AG04450 (cell line): ENCODE measurements around the gene TM9SF3. TPM values are rescaled to one million over a fixed set of nuclear protein-coding genes. Genes with fewer than 3 reads are reported as not detected.
A peak's percentile ranks its signal among the peaks of the same experiment; 100 is the strongest.

ENCODE experiments used
- CTCF ChIA-PET: fragments of 300-600, 350-600 bp; formaldehyde crosslinking; extraction: SDS; loops from one replicate; lab custom pipeline; 2022; ENCODE audit warnings: antibody characterized with exemption, inconsistent platforms; lab: Charles Lee
- POLR2A ChIA-PET: fragments of 350-600 bp; formaldehyde crosslinking; extraction: SDS; loops from one replicate; lab custom pipeline; 2021; ENCODE audit warnings: antibody characterized with exemption, inconsistent platforms; lab: Yijun Ruan, JAX
- DNase-seq: peaks from one replicate; pipeline ENCODE4 v3.0.0-alpha.2; 2011; ENCODE audit warnings: low read depth, low spot score
- H3K27ac ChIP-seq: one replicate; pipeline ENCODE4 v1.5.1; 2012; ENCODE audit warnings: low read depth, low read length, control low read depth
- H3K27me3 ChIP-seq: one replicate; pipeline ENCODE4 v1.6.0; 2012; ENCODE audit warnings: low read length; ENCODE audit not compliant: control insufficient read depth, insufficient read depth
- H3K4me3 ChIP-seq: 2 replicates; pipeline ENCODE4 v1.5.1; 2011; ENCODE audit warnings: mild to moderate bottlenecking, low read depth, low read length, control low read depth
- H3K9me3 ChIP-seq: 2 replicates; pipeline ENCODE4 v1.5.1; 2012; ENCODE audit warnings: low read length; ENCODE audit not compliant: control insufficient read depth, insufficient read depth
- CTCF ChIP-seq: IDR thresholded peaks from 2 replicates; pipeline ENCODE4 v1.5.1; 2011; ENCODE audit warnings: low read depth, low read length, control low read depth, inconsistent platforms
- polyA plus RNA-seq: library from polyadenylated mRNA; depleted of rRNA; stranded (reverse); fragments of >200 nt; gene quantifications from 2 replicates; pipeline ENCODE4 v1.2.3, GENCODE V29; 2011

Gene TM9SF3
- polyA plus RNA-seq, 1 experiment: 90.7 TPM

GRCh38 chr10:96626795-96627194 is 40.0 kb upstream of the TM9SF3 start:
- no peak for DNase-seq
- ChIA-PET CTCF (no interaction called here), POLR2A (no interaction called here)
- 0 out of 2 replicates have a peak, but pooled peaks have one; percentile 6 for TF ChIP-seq CTCF
- no peaks in the 10 kb centered on the region for H3K9me3 ChIP-seq
- no peak overlapping the region for H3K4me3 ChIP-seq
- H3K27me3 ChIP-seq: peaks cover 2% of the 10 kb centered on the region
- H3K27ac ChIP-seq: no peak overlapping the region

DNA sequence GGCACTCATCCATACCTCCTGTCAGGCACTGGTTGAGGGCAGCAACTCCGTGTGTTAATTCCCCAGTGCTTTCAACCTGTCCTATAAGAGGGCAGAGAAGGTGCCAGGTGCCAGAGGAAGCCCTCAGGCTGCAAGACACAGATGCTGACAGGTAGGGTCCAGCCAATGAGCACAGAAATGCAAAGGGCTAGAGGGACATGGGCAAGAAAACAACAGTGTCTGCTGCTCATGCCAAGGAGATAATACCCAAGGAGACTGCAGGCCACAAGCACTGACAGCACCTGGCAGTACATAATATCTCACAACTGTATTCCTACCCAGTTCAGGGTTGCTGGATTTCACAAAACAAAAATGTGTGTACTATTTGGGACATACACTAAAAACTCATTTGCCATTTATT is 38.4 kb upstream of the TM9SF3 start:
- ChIA-PET POLR2A (no interaction called here), CTCF (no interaction called here)
- H3K27ac ChIP-seq: no peak overlapping the region
- H3K27me3 ChIP-seq: peaks cover 2% of the 10 kb centered on the region
- TF ChIP-seq CTCF: no peak
- H3K4me3 ChIP-seq: no peak overlapping the region
- DNase-seq: no peak
- no peaks in the 10 kb centered on the region for H3K9me3 ChIP-seq

DNA sequence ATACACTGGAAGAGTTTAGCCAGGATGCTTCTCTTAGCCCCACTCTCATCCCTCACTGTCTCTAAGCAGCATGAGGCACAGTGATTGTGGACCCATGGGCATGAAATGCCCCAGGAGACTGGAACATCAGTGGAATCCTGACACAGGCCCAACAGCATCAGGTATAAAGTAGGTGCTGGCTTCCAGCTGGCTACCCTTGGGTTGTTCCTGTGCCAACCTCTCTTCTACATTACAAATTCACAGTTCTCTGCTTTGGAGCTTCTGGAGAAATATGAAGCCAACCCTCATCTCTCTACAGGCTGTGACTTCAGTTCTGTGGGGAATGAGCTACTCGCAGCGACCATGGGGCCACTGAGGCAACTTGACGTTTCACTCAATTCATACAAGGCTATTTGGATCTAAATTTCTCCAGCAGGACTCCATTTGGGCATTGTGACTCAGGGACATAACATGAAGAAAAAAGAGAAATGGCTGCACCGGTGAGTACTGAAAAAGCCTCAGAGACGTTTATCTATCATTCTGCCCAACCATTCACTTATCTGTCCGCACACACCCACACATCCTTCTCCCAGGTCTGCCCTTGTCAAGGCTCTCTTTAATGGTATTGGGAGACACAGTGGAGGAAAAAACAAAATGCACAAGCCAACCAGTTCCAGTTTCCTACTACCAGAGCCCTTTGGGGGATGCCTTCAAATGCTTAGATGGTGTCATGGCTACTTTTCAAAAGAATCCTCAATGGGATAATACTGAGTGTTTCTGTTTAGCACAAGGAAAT is 35.4 kb upstream of the TM9SF3 start:
- TF ChIP-seq CTCF: no peak
- Histone ChIP-seq H3K27me3 (peaks cover 4% of the 10 kb centered on the region), H3K9me3 (no peaks in the 10 kb centered on the region), H3K4me3 (no peak overlapping the region), H3K27ac (no peak overlapping the region)
- ChIA-PET CTCF (no interaction called here), POLR2A (no interaction called here)
- no peak for DNase-seq

GRCh38 chr10:96619796-96620773 is 33.3 kb upstream of the TM9SF3 start:
- no peak for DNase-seq
- Histone ChIP-seq H3K27me3 (peaks cover 3% of the 10 kb centered on the region), H3K27ac (no peak overlapping the region), H3K4me3 (no peak overlapping the region), H3K9me3 (no peaks in the 10 kb centered on the region)
- CTCF ChIA-PET: interaction anchor here (0.6 to 1.5 kb wide), 2 partner anchors 169 to 624 kb away, joined by 3 to 7 read pairs; no protein-coding TSS in a partner anchor
- no peak for TF ChIP-seq CTCF
- POLR2A ChIA-PET: no interaction called here
